H9 (cell line): ENCODE data around the gene ARMH3. TPM values are rescaled to one million over a fixed set of nuclear protein-coding genes. Genes with fewer than 3 reads are reported as not detected.

Experiments used
- DNase-seq: peaks from one replicate; pipeline ENCODE4 v3.0.0-alpha.2; 2017
- H2AFZ ChIP-seq: one replicate; pipeline ENCODE4 v1.6.1; 2013; ENCODE audit warnings: mild to moderate bottlenecking, low read length, control low read depth, moderate library complexity
- H2AK5ac ChIP-seq: 2 replicates; pipeline ENCODE4 v1.6.1; 2013; ENCODE audit warnings: low read length, control low read depth, mixed read lengths; ENCODE audit not compliant: insufficient read length
- H2BK120ac ChIP-seq: one replicate; pipeline ENCODE4 v1.6.1; 2013; ENCODE audit warnings: low read depth, mild to moderate bottlenecking, low read length, control low read depth, inconsistent platforms; ENCODE audit not compliant: poor library complexity, severe bottlenecking
- H2BK12ac ChIP-seq: 2 replicates; pipeline ENCODE4 v1.6.1; 2013; ENCODE audit warnings: low read length, control low read depth, mixed read lengths, low read depth; ENCODE audit not compliant: insufficient read length
- H2BK15ac ChIP-seq: 2 replicates; pipeline ENCODE4 v1.6.1; 2013; ENCODE audit warnings: low read depth, low read length, control low read depth
- H2BK20ac ChIP-seq: one replicate; pipeline ENCODE4 v1.6.1; 2013; ENCODE audit warnings: low read depth, mild to moderate bottlenecking, low read length, control low read depth, inconsistent platforms; ENCODE audit not compliant: poor library complexity, severe bottlenecking
- H2BK5ac ChIP-seq: 2 replicates; pipeline ENCODE4 v1.6.1; 2013; ENCODE audit warnings: low read length, control low read depth, mixed read lengths; ENCODE audit not compliant: insufficient read length
- H3K14ac ChIP-seq: 2 replicates; pipeline ENCODE4 v1.6.1; 2013; ENCODE audit warnings: low read length, control low read depth; ENCODE audit not compliant: insufficient read depth
- H3K18ac ChIP-seq: 2 replicates; pipeline ENCODE4 v1.6.1; 2013; ENCODE audit warnings: low read depth, mild to moderate bottlenecking, mixed read lengths, low read length, control low read depth; ENCODE audit not compliant: insufficient read length
- H3K23ac ChIP-seq: 2 replicates; pipeline ENCODE4 v1.6.1; 2013; ENCODE audit warnings: low read length, control low read depth, mixed read lengths, low read depth; ENCODE audit not compliant: insufficient read length
- H3K23me2 ChIP-seq: 2 replicates; pipeline ENCODE4 v1.6.1; 2013; ENCODE audit warnings: low read depth, mild to moderate bottlenecking, mixed read lengths, low read length, control low read depth; ENCODE audit not compliant: insufficient read length, poor library complexity, severe bottlenecking
- H3K27ac ChIP-seq: 2 replicates; pipeline ENCODE4 v1.5.1; 2013; ENCODE audit warnings: low read length, control low read depth, mixed read lengths, low read depth; ENCODE audit not compliant: insufficient read length
- H3K27me3 ChIP-seq: 2 replicates; pipeline ENCODE4 v1.6.1; 2013; ENCODE audit warnings: low read length, control low read depth, inconsistent platforms; ENCODE audit not compliant: insufficient read depth
- H3K4ac ChIP-seq: 2 replicates; pipeline ENCODE4 v1.6.1; 2013; ENCODE audit warnings: low read depth, mild to moderate bottlenecking, control low read depth, inconsistent platforms, low read length, moderate library complexity
- H3K4me1 ChIP-seq: 2 replicates; pipeline ENCODE4 v1.6.1; 2013; ENCODE audit warnings: low read length, control low read depth, inconsistent platforms; ENCODE audit not compliant: insufficient read depth
- H3K4me2 ChIP-seq: 2 replicates; pipeline ENCODE4 v1.6.1; 2013; ENCODE audit warnings: low read length, control low read depth, mixed read lengths; ENCODE audit not compliant: insufficient read length, insufficient read depth
- H3K56ac ChIP-seq: 2 replicates; pipeline ENCODE4 v1.6.1; 2013; ENCODE audit warnings: low read depth, mild to moderate bottlenecking, mixed read lengths, low read length, control low read depth; ENCODE audit not compliant: insufficient read length
- H3K79me1 ChIP-seq: 2 replicates; pipeline ENCODE4 v1.6.1; 2013; ENCODE audit warnings: low read depth, mild to moderate bottlenecking, moderate library complexity, low read length, control low read depth, inconsistent platforms; ENCODE audit not compliant: insufficient read depth, poor library complexity, severe bottlenecking
- H3K79me2 ChIP-seq: 2 replicates; pipeline ENCODE4 v1.6.1; 2013; ENCODE audit warnings: low read length, control low read depth, inconsistent platforms; ENCODE audit not compliant: insufficient read depth
- H3K9ac ChIP-seq: 2 replicates; pipeline ENCODE4 v1.6.1; 2013; ENCODE audit warnings: low read length, control low read depth, mixed read lengths; ENCODE audit not compliant: insufficient read length; ENCODE audit errors: extremely low read depth
- H3K9me3 ChIP-seq: one replicate; pipeline ENCODE4 v1.6.1; 2013; ENCODE audit warnings: low read depth, low read length, inconsistent platforms; ENCODE audit not compliant: control insufficient read depth
- H3T11ph ChIP-seq: one replicate; pipeline ENCODE4 v1.6.1; 2013; ENCODE audit warnings: mild to moderate bottlenecking, low read length, control low read depth, inconsistent platforms
- H4K20me1 ChIP-seq: one replicate; pipeline ENCODE4 v1.6.1; 2013; ENCODE audit not compliant: control insufficient read depth, insufficient read length, insufficient read depth
- H4K5ac ChIP-seq: 2 replicates; pipeline ENCODE4 v1.6.1; 2013; ENCODE audit warnings: low read depth, mild to moderate bottlenecking, mixed read lengths, low read length, control low read depth; ENCODE audit not compliant: insufficient read length
- H4K8ac ChIP-seq: replicated peaks from 2 replicates; pipeline ENCODE4 v1.6.1; 2013; ENCODE audit warnings: low read length, control low read depth, mixed read lengths, low read depth; ENCODE audit not compliant: insufficient read length
- H4K91ac ChIP-seq: 2 replicates; pipeline ENCODE4 v1.6.1; 2013; ENCODE audit warnings: low read depth, mild to moderate bottlenecking, moderate library complexity, mixed read lengths, low read length, control low read depth; ENCODE audit not compliant: insufficient read length
- H3K27ac Mint-ChIP-seq, 3 experiments: 2 replicates in 2 of 3; 3 replicates in 1 of 3; pipeline ENCODE4 v1.8.0; 2020 to 2021; ENCODE audit warnings: mixed read lengths in 3 of 3, mild to moderate bottlenecking in 1 of 3, moderate library complexity in 1 of 3
- H3K27me3 Mint-ChIP-seq: 2 replicates; pipeline ENCODE4 v1.8.0; 2021; ENCODE audit warnings: low read depth, mild to moderate bottlenecking, moderate library complexity, mixed read lengths
- H3K36me3 Mint-ChIP-seq, 3 experiments: 2 replicates in 2 of 3; 3 replicates in 1 of 3; pipeline ENCODE4 v1.8.0; 2020 to 2021; ENCODE audit warnings: low read depth in 3 of 3, mixed read lengths in 3 of 3; ENCODE audit not compliant: insufficient read depth in 1 of 3
- H3K4me1 Mint-ChIP-seq, 2 experiments: 2 replicates each; pipeline ENCODE4 v1.8.0; 2020; ENCODE audit warnings: mixed read lengths in 2 of 2
- H3K4me3 Mint-ChIP-seq, 2 experiments: 2 replicates in 1 of 2; 3 replicates in 1 of 2; pipeline ENCODE4 v1.8.0; 2020 to 2021; ENCODE audit warnings: mild to moderate bottlenecking in 2 of 2, mixed read lengths in 2 of 2, moderate library complexity in 1 of 2
- H3K9me3 Mint-ChIP-seq, 2 experiments: 2 replicates in 1 of 2; 3 replicates in 1 of 2; pipeline ENCODE4 v1.8.0; 2020; ENCODE audit warnings: mild to moderate bottlenecking in 2 of 2, mixed read lengths in 2 of 2, moderate library complexity in 1 of 2
- CTCF ChIP-seq: fragments of 200-600 bp; sonication (generic); conservative IDR thresholded peaks from 3 replicates; pipeline ENCODE4 v1.8.0; 2021; ENCODE audit warnings: antibody characterized with exemption, mild to moderate bottlenecking
- WGBS: extraction: QIAGEN DNeasy Blood & Tissue Kit; methylation state at CpG from one replicate; pipeline ENCODE4 v1.1.7; 2013; ENCODE audit warnings: missing lambda C conversion rate, low lambda C conversion rate, mixed read lengths; ENCODE audit not compliant: insufficient read length; ENCODE audit errors: extremely low coverage; 5-methylcytosine and 5-hydroxymethylcytosine counted together
- total RNA-seq: library from RNA; stranded (reverse); gene quantifications from 2 replicates; pipeline ENCODE4 v1.2.1, GENCODE V29; 2021

Gene ARMH3
- total RNA-seq, 1 experiment from 2014 or later, result 20.4 TPM

- H3K27ac Mint-ChIP-seq, result no peak overlapping the region; a peak in 1 of 7 replicates
- no peak overlapping the region for H3K56ac ChIP-seq
- no peak overlapping the region for H4K8ac ChIP-seq
Measured at GRCh38 chr10:102001435-102002068, 54.4 kb downstream of the ARMH3 start.

More at GRCh38 chr10:102001435-102002068, 54.4 kb downstream of the ARMH3 start:
- no peak for TF ChIP-seq CTCF
- DNase-seq, result no peak
- no peak overlapping the region for H4K5ac ChIP-seq
- no peak overlapping the region for H3K9ac ChIP-seq
- H4K91ac ChIP-seq, result no peak overlapping the region
- no peak overlapping the region for H3K18ac ChIP-seq
- H2BK15ac ChIP-seq, result no peak overlapping the region
- H3K23me2 ChIP-seq, result no peaks in the 10 kb centered on the region
- WGBS, result no CpG with 5 or more reads among the region's 3 CpGs
- no peak overlapping the region for H2AFZ ChIP-seq
- no peak overlapping the region for H2BK20ac ChIP-seq
- no peaks in the 10 kb centered on the region for H3K9me3 Mint-ChIP-seq
- no peak overlapping the region for H2BK12ac ChIP-seq
- H3K4me1 ChIP-seq, result no peaks in the 10 kb centered on the region
- no peaks in the 10 kb centered on the region for H4K20me1 ChIP-seq
- H3K27ac ChIP-seq, result no peak overlapping the region
- H3K4ac ChIP-seq, result no peak overlapping the region
- H3K36me3 Mint-ChIP-seq, result peaks cover 2 to 36% (median 22%) of the 10 kb centered on the region in 3 experiments
- no peak overlapping the region for H3K14ac ChIP-seq
- no peak overlapping the region for H2BK5ac ChIP-seq
- no peaks in the 10 kb centered on the region for H3K27me3 ChIP-seq
- H2BK120ac ChIP-seq, result no peak overlapping the region
- H3K27me3 Mint-ChIP-seq, result no peaks in the 10 kb centered on the region
- H3K4me3 Mint-ChIP-seq, result no peak overlapping the region
- no peaks in the 10 kb centered on the region for H3K79me1 ChIP-seq
- no peak overlapping the region for H3K4me2 ChIP-seq
- no peak overlapping the region for H3K23ac ChIP-seq
- no peak overlapping the region for H3T11ph ChIP-seq
- no peak overlapping the region for H2AK5ac ChIP-seq
- H3K9me3 ChIP-seq, result no peaks in the 10 kb centered on the region
- H3K4me1 Mint-ChIP-seq, result no peaks in the 10 kb centered on the region
- no peaks in the 10 kb centered on the region for H3K79me2 ChIP-seq
